Measurements from ENCODE around the gene ZBTB5.

Gene ZBTB5

DNA sequence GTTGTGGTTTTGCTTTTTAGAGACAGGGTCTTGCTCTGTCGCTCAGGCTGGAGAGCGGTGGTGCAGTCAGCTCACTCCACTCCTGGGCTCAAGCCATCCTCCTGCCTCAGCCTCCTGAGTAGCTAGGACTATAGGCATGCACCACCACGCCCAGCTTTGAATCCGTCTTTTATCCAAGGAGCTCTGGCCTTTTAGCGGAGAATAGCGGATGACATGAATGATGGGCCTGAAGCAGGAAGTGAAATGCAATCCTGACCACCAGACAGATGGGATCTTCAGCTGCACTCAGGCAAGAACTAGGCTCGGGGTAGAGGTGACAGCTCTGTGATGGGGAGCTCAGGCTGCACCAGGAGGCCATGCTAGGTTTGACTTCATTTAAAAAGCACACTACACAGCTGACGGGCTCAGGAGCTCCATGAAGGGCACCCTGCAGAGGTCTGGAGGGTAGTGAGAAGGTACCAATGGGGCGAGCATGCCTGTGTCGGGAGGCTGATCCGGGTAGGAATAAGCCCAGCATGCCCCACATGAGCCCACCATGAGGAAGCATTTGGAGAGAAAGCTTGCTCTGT, 42.4 kb upstream of the ZBTB5 start:
- no peaks in the 10 kb centered on the region for H3K79me2 ChIP-seq (ENCODE audit: control insufficient read depth, insufficient read depth, low read length, unreplicated experiment)
- H3K36me3 ChIP-seq (ENCODE audit: insufficient read depth, low read length), result peaks cover 6% of the 10 kb centered on the region; the same call in 1 of the 2 replicates
- H3K4me3 ChIP-seq (ENCODE audit: low read depth, low read length), result no peak overlapping the region
- no peak overlapping the region for H2AFZ ChIP-seq (ENCODE audit: low read length, unreplicated experiment)
- H3K27ac ChIP-seq (ENCODE audit: low read depth, low read length), result no peak overlapping the region
- H3K27me3 ChIP-seq (ENCODE audit: insufficient read depth, low read length), result no peaks in the 10 kb centered on the region
- no peaks in the 10 kb centered on the region for H3K4me1 ChIP-seq (ENCODE audit: control insufficient read depth, insufficient read depth, low read length, unreplicated experiment)

DNA sequence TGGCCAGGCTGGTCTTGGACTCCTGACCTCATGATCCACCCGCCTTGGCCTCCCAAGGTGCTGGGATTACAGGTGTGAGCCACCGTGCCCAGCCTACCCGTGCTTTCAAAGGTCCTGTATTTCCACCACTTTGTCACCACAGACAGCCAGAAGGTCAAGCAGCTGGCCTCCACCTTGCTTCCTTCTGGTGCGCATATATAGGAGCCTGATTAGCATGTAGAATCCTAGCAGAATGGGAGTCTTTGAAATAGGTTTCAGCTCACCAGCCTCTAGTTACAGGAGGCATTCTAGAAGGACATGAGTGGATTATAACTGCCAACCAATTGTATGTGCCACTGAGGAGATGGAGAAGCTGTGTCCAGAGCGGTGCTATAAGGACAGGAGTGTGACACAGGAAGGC, 39.4 kb upstream of the ZBTB5 start:
- no peak overlapping the region for H2AFZ ChIP-seq (ENCODE audit: low read length, unreplicated experiment)
- peaks cover 23% of the 10 kb centered on the region; the same call in 1 of the 2 replicates for H3K36me3 ChIP-seq (ENCODE audit: insufficient read depth, low read length)
- no peak overlapping the region for H3K27ac ChIP-seq (ENCODE audit: low read depth, low read length)
- H3K4me3 ChIP-seq (ENCODE audit: low read depth, low read length), result no peak overlapping the region
- H3K27me3 ChIP-seq (ENCODE audit: insufficient read depth, low read length), result no peaks in the 10 kb centered on the region
- no peaks in the 10 kb centered on the region for H3K4me1 ChIP-seq (ENCODE audit: control insufficient read depth, insufficient read depth, low read length, unreplicated experiment)
- no peaks in the 10 kb centered on the region for H3K79me2 ChIP-seq (ENCODE audit: control insufficient read depth, insufficient read depth, low read length, unreplicated experiment)

DNA sequence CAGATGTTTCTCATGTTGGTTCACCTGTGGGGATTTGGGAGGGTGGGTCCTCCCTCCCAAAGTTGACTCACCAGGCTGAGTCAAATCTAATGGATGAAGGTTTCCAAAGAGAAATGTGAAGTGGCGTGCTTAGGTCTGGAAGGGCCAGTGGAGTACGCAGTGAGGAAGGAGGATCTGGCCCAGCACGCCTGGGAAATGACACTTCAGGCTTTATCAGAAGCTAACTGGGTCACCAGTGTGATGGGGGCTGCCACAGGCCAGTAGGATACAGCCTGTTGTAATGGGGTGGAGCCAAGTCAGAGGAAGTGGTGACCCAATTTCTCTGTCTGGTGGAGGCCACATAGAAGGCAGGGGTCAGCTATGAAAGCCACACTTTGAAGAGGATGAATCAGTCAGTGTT, 38.5 kb upstream of the ZBTB5 start:
- Histone ChIP-seq H2AFZ (ENCODE audit: low read length, unreplicated experiment) (no peak overlapping the region), H3K79me2 (ENCODE audit: control insufficient read depth, insufficient read depth, low read length, unreplicated experiment) (no peaks in the 10 kb centered on the region), H3K27ac (ENCODE audit: low read depth, low read length) (no peak overlapping the region), H3K4me3 (ENCODE audit: low read depth, low read length) (no peak overlapping the region), H3K36me3 (ENCODE audit: insufficient read depth, low read length) (peaks cover 24% of the 10 kb centered on the region; the same call in 1 of the 2 replicates), H3K4me1 (ENCODE audit: control insufficient read depth, insufficient read depth, low read length, unreplicated experiment) (no peaks in the 10 kb centered on the region), H3K27me3 (ENCODE audit: insufficient read depth, low read length) (no peaks in the 10 kb centered on the region)

DNA sequence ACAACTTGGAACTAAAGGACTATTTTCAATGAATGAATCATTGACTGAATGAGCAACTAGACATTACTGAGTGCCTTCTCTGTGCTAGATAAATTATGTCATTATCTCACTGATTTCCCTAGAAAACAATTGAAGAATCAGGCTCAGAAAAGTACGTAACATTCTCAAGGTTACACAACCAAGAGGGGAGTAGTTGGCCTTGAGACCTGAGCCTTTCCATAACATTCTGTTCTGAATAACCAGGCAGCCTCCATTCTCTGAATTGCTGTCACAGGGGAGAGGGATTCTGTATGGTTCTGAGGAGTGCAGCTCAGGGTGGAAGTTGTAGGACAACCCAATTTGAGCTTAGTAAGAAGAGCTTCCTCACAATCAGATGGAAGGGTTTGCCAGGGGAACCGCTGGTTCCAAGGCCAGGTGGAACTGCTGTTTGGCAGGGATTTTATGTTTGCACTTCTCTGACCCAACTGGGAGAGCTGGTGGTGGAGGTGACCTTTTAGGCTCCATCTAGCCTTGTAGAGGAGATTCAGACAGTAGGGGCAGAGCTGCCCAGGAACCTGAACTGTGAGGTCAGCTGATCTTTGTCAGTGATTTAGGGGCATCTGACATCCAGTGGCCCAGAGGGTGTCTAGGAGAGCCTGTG, 36.8 kb upstream of the ZBTB5 start:
- Histone ChIP-seq H3K27ac (ENCODE audit: low read depth, low read length) (no peak overlapping the region), H3K4me3 (ENCODE audit: low read depth, low read length) (no peak overlapping the region), H3K79me2 (ENCODE audit: control insufficient read depth, insufficient read depth, low read length, unreplicated experiment) (no peaks in the 10 kb centered on the region), H3K27me3 (ENCODE audit: insufficient read depth, low read length) (no peaks in the 10 kb centered on the region), H3K4me1 (ENCODE audit: control insufficient read depth, insufficient read depth, low read length, unreplicated experiment) (no peaks in the 10 kb centered on the region), H2AFZ (ENCODE audit: low read length, unreplicated experiment) (no peak overlapping the region), H3K36me3 (ENCODE audit: insufficient read depth, low read length) (peaks cover 29% of the 10 kb centered on the region)

DNA sequence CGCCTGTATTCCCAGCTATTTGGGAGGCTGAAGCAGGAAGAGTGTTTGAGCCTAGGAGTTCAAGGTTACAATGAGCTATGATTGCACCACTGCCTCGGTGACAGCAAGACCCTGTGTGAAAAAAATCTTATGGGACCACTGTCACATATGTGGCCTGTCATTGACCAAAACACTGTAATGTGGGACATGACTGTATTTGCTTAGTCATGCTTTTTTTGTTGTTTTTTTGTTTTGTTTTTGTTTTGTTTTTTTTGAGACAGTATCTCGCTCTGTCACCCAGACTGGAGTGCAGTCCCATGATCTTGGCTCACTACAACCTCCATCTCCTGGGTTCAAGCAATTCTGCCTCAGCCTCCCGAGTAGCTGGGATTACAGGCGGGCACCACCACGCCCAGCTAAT, 34.0 kb upstream of the ZBTB5 start:
- H3K36me3 ChIP-seq (ENCODE audit: insufficient read depth, low read length), result peaks cover 29% of the 10 kb centered on the region

DNA sequence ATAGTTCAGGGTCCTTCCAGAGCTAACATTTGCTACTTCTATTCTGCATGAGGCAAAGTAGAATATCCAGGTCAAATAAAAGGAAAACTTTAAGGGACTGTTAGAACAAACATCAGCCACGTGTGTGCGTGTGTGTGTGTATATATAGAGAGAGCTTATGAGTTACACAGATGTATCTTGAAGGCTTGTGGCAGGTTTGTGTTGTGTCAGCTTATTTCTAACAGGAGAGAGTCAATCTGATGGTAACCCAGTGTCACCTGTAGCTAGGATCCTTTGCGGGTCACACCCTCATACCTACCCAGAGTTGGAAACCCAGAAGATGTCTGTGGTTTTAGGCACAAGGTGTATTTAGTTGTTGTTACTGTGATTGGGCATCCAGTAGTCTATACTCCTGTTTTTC, 33.2 kb upstream of the ZBTB5 start:
- Histone ChIP-seq H3K27me3 (ENCODE audit: insufficient read depth, low read length) (no peaks in the 10 kb centered on the region), H3K27ac (ENCODE audit: low read depth, low read length) (no peak overlapping the region), H3K36me3 (ENCODE audit: insufficient read depth, low read length) (peaks cover 28% of the 10 kb centered on the region), H3K4me1 (ENCODE audit: control insufficient read depth, insufficient read depth, low read length, unreplicated experiment) (no peaks in the 10 kb centered on the region), H3K4me3 (ENCODE audit: low read depth, low read length) (no peak overlapping the region), H3K79me2 (ENCODE audit: control insufficient read depth, insufficient read depth, low read length, unreplicated experiment) (peaks cover 2% of the 10 kb centered on the region), H2AFZ (ENCODE audit: low read length, unreplicated experiment) (no peak overlapping the region)

More for the DNA sequence above, 34.0 kb upstream of the ZBTB5 start:
- Histone ChIP-seq H3K4me1 (ENCODE audit: control insufficient read depth, insufficient read depth, low read length, unreplicated experiment) (no peaks in the 10 kb centered on the region), H2AFZ (ENCODE audit: low read length, unreplicated experiment) (no peak overlapping the region), H3K79me2 (ENCODE audit: control insufficient read depth, insufficient read depth, low read length, unreplicated experiment) (peaks cover 2% of the 10 kb centered on the region), H3K4me3 (ENCODE audit: low read depth, low read length) (no peak overlapping the region), H3K27ac (ENCODE audit: low read depth, low read length) (no peak overlapping the region), H3K27me3 (ENCODE audit: insufficient read depth, low read length) (no peaks in the 10 kb centered on the region)

DNA sequence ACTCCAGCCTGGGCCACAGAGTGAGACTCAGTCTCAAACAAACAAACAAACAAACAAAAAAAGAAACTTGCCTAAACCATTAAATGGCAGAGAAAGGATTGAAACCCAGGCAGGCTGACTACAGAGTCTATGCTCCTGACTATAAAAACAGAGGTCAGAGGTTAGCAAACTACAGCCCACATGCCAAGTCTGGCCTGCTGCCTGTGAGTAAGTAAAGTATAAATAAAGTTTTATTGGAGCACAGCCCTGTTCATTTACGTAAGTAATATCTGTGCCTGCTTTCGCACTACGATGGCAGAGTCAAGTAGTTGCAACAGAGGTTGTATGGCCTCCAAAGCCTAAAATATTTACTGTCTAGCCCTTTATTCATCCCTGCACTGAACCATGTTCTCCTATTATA, 32.1 kb upstream of the ZBTB5 start:
- Histone ChIP-seq H3K27me3 (ENCODE audit: insufficient read depth, low read length) (no peaks in the 10 kb centered on the region), H2AFZ (ENCODE audit: low read length, unreplicated experiment) (no peak overlapping the region), H3K4me3 (ENCODE audit: low read depth, low read length) (no peak overlapping the region), H3K4me1 (ENCODE audit: control insufficient read depth, insufficient read depth, low read length, unreplicated experiment) (no peaks in the 10 kb centered on the region), H3K27ac (ENCODE audit: low read depth, low read length) (no peak overlapping the region), H3K36me3 (ENCODE audit: insufficient read depth, low read length) (peaks cover 37% of the 10 kb centered on the region), H3K79me2 (ENCODE audit: control insufficient read depth, insufficient read depth, low read length, unreplicated experiment) (peaks cover 2% of the 10 kb centered on the region)

DNA sequence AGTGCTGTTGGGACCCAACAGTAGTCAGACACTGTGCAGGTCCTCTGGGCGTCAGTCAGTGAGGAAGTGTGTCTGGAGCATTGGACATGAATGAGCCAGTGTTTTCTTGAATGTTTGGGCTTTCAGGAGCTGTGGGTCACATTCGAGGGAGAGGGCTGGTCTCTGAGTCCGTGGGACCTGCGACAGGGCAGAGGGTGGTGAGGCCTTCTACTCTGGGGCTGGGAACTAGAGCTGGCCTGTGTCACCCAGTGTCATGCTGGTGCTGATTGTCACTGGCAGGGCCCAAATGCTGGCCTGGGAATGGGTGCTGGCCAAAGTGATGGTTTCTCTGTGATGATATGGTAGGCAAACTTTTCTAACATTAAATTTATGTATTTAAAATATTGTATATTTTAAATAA, 30.8 kb upstream of the ZBTB5 start:
- Histone ChIP-seq H3K27ac (ENCODE audit: low read depth, low read length) (no peak overlapping the region), H3K27me3 (ENCODE audit: insufficient read depth, low read length) (no peaks in the 10 kb centered on the region), H3K4me1 (ENCODE audit: control insufficient read depth, insufficient read depth, low read length, unreplicated experiment) (no peaks in the 10 kb centered on the region), H3K4me3 (ENCODE audit: low read depth, low read length) (no peak overlapping the region), H2AFZ (ENCODE audit: low read length, unreplicated experiment) (no peak overlapping the region), H3K36me3 (ENCODE audit: insufficient read depth, low read length) (peaks cover 32% of the 10 kb centered on the region), H3K79me2 (ENCODE audit: control insufficient read depth, insufficient read depth, low read length, unreplicated experiment) (peaks cover 2% of the 10 kb centered on the region)

DNA sequence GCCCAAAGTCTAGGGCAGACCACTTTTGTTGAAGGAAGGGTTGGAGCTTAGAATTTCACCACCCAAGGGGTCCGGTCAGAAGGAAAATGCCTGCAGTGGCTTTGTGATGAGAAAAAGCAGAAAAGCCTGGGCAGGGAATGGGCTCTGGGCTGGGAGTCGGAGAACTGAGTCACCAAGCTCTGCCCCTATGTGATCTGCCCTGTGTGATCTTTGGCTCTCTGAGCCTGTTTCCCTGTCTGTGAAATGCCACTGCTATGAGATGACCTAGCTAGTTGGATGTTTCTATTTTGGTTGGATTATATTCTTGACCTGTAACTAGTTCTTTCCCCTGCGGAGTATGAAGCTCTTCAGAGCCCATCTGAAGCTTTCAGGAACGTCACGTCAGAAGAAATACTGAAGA, 30.3 kb upstream of the ZBTB5 start:
- Histone ChIP-seq H3K27ac (ENCODE audit: low read depth, low read length) (no peak overlapping the region), H3K4me3 (ENCODE audit: low read depth, low read length) (no peak overlapping the region), H3K27me3 (ENCODE audit: insufficient read depth, low read length) (no peaks in the 10 kb centered on the region), H3K36me3 (ENCODE audit: insufficient read depth, low read length) (peaks cover 31% of the 10 kb centered on the region), H3K79me2 (ENCODE audit: control insufficient read depth, insufficient read depth, low read length, unreplicated experiment) (peaks cover 2% of the 10 kb centered on the region), H2AFZ (ENCODE audit: low read length, unreplicated experiment) (no peak overlapping the region), H3K4me1 (ENCODE audit: control insufficient read depth, insufficient read depth, low read length, unreplicated experiment) (no peaks in the 10 kb centered on the region)

DNA sequence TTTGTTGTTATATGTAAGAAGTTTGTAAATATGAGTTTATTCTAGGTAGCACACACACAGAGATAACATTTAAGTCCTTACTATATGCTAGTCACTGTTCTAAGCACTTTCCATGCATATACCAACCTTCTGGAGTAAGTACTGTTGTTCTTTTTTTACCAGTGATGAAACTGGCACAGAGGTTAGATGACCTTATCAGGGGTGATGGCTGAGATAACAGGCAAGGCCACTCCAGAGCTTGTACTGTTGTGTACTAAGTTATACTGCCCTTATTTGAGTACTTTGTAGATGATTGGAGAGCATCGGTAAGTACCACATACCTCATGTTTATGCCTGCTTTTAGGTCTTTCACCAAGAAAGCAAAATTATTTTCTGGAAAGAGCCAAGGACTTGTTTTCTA, 26.7 kb upstream of the ZBTB5 start:
- Histone ChIP-seq H3K79me2 (ENCODE audit: control insufficient read depth, insufficient read depth, low read length, unreplicated experiment) (peaks cover 16% of the 10 kb centered on the region), H3K27me3 (ENCODE audit: insufficient read depth, low read length) (no peaks in the 10 kb centered on the region), H3K27ac (ENCODE audit: low read depth, low read length) (no peak overlapping the region), H3K36me3 (ENCODE audit: insufficient read depth, low read length) (peaks cover 26% of the 10 kb centered on the region), H2AFZ (ENCODE audit: low read length, unreplicated experiment) (no peak overlapping the region), H3K4me1 (ENCODE audit: control insufficient read depth, insufficient read depth, low read length, unreplicated experiment) (peaks cover 12% of the 10 kb centered on the region), H3K4me3 (ENCODE audit: low read depth, low read length) (no peak overlapping the region)

Measured in ACC112 (cell line).